Keratinocyte (primary cell): ENCODE results near the gene STIM1. TPM values are rescaled to one million over a fixed set of nuclear protein-coding genes. Genes with fewer than 3 reads are reported as not detected.
"Not testable (repeated sequence)": the region's sequence is repeated elsewhere in the genome, so short reads cannot be mapped to it uniquely, and the experiment has no call there.

Experiments
- DNase-seq: peaks from one replicate; pipeline ENCODE4 v3.0.0-alpha.2; 2011; ENCODE audit warnings: low read depth, missing footprints, low spot score
- FAIRE-seq: peaks from 2 replicates; lab custom pipeline; 2011; peaks lifted over from hg19 to GRCh38; lab: Jason Lieb, UNC
- H2AFZ ChIP-seq: 2 replicates; pipeline ENCODE4 v1.6.0; 2012; ENCODE audit warnings: low read length, control low read depth, inconsistent platforms; ENCODE audit not compliant: control insufficient read depth
- H3K27ac ChIP-seq: 2 replicates; pipeline ENCODE4 v1.5.1; 2011; ENCODE audit warnings: low read length; ENCODE audit not compliant: control insufficient read depth, insufficient read depth
- H3K27me3 ChIP-seq: 3 replicates; pipeline ENCODE4 v1.6.0; 2011; ENCODE audit warnings: low read length; ENCODE audit not compliant: control insufficient read depth, insufficient read depth; ENCODE audit errors: extremely low read depth
- H3K36me3 ChIP-seq, 2 experiments: 2 replicates in 1 of 2; 3 replicates in 1 of 2; pipeline ENCODE4 v1.5.1; 2011; ENCODE audit warnings: low read length in 2 of 2, mild to moderate bottlenecking in 1 of 2; ENCODE audit not compliant: control insufficient read depth in 2 of 2, insufficient read depth in 2 of 2; ENCODE audit errors: extremely low read depth in 1 of 2
- H3K4me1 ChIP-seq: 3 replicates; pipeline ENCODE4 v1.5.1; 2011; ENCODE audit warnings: low read length; ENCODE audit not compliant: control insufficient read depth, insufficient read depth; ENCODE audit errors: extremely low read depth
- H3K4me2 ChIP-seq: 3 replicates; pipeline ENCODE4 v1.6.0; 2011; ENCODE audit warnings: low read depth, low read length; ENCODE audit not compliant: control insufficient read depth, insufficient read depth; ENCODE audit errors: extremely low read depth
- H3K4me3 ChIP-seq, 3 experiments: fragments of 200-600 bp in 1 of 3; sonication (generic) in 1 of 3; 2 replicates in 2 of 3; 3 replicates in 1 of 3; pipeline ENCODE4 v1.5.1; 2011 to 2016; ENCODE audit warnings: low read length in 3 of 3, mild to moderate bottlenecking in 3 of 3, control low read depth in 2 of 3, inconsistent platforms in 1 of 3, low read depth in 1 of 3, mixed read lengths in 1 of 3, mixed run types in 1 of 3, moderate library complexity in 1 of 3; ENCODE audit not compliant: control insufficient read depth in 2 of 3, insufficient read depth in 2 of 3; ENCODE audit errors: extremely low read depth in 1 of 3
- H3K79me2 ChIP-seq: 2 replicates; pipeline ENCODE4 v1.6.0; 2012; ENCODE audit warnings: low read length; ENCODE audit not compliant: control insufficient read depth, insufficient read depth
- H3K9ac ChIP-seq: 3 replicates; pipeline ENCODE4 v1.6.0; 2011; ENCODE audit warnings: low read length; ENCODE audit not compliant: control insufficient read depth, insufficient read depth; ENCODE audit errors: extremely low read depth
- H3K9me1 ChIP-seq: 3 replicates; pipeline ENCODE4 v1.6.0; 2011; ENCODE audit warnings: low read length; ENCODE audit not compliant: control insufficient read depth, insufficient read depth; ENCODE audit errors: extremely low read depth
- H3K9me3 ChIP-seq: 2 replicates; pipeline ENCODE4 v1.5.1; 2012; ENCODE audit warnings: low read depth, low read length; ENCODE audit not compliant: control insufficient read depth
- H4K20me1 ChIP-seq: 3 replicates; pipeline ENCODE4 v1.6.0; 2011; ENCODE audit warnings: low read length; ENCODE audit not compliant: control insufficient read depth, insufficient read depth; ENCODE audit errors: extremely low read depth
- EZH2 ChIP-seq: IDR thresholded peaks from one replicate; pipeline ENCODE4 v1.6.1; 2012; ENCODE audit warnings: inconsistent platforms, mild to moderate bottlenecking, low read length, moderate library complexity
- dilution Hi-C: fragments of 300-500 bp; cut with MboI; formaldehyde crosslinking; loops from one replicate; pipeline ENCODE4 v1.7.0; 2020; ENCODE audit warnings: low sequenced_read_pairs; ENCODE audit not compliant: extremely low pct_ligation_motif_present
- polyA plus RNA-seq, 5 experiments: library from polyadenylated mRNA; depleted of rRNA in 3 of 5; stranded (reverse) in 3 of 5; stranded (forward) in 1 of 5; unstranded in 1 of 5; fragments of >200 nt; gene quantifications; 1 replicate in 1 of 5; 2 replicates in 3 of 5; 3 replicates in 1 of 5; pipeline versions ENCODE4 v1.2.1 to v1.2.3, GENCODE V29; 2011 to 2012; ENCODE audit warnings: missing spikeins in 2 of 5, low read depth in 1 of 5, low replicate concordance in 1 of 5
- TF ChIP-seq, protein P1 (sequence below), 3 experiments: IDR thresholded peaks in 1 of 3; conservative IDR thresholded peaks in 1 of 3; optimal IDR thresholded peaks in 1 of 3; 2 replicates in 2 of 3; 3 replicates in 1 of 3; pipeline versions ENCODE3 to v1.5.1; 2011; ENCODE audit warnings: low read length in 3 of 3, mild to moderate bottlenecking in 3 of 3, moderate library complexity in 2 of 3, control low read depth in 1 of 3, inconsistent platforms in 1 of 3; ENCODE audit not compliant: insufficient read depth in 2 of 3; ENCODE audit errors: extremely low read depth in 1 of 3

STIM1 gene
- polyA plus RNA-seq, 1 donor (not counting 4 experiments of a cell fraction or from before 2014, with no cell fraction given): 23.7 TPM

DNA sequence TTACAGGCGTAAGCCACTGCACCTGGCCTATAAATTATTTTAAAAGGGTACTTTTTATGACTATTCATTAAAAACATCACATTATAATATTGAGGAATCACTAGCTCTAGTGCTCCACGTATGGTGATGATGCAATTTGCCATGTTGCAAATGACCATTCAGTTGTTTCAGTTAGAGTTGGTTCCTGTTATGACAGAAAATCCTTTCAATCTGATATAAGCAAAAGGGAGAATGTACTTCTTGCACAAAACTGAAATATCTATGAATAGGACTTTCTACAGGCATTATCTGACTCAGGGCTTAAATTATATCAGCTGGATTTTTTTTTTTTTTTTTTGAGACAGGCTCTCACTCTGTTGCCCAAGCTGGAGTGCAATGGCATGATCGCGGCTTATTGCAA, 193.5 kb downstream of the STIM1 start:
- H3K9me3 ChIP-seq: no peaks in the 10 kb centered on the region
- no peak overlapping the region for H3K9ac ChIP-seq
- no peaks in the 10 kb centered on the region for H3K27me3 ChIP-seq
- no peak overlapping the region for H2AFZ ChIP-seq
- no peak overlapping the region for H3K4me2 ChIP-seq
- peaks cover 28% of the 10 kb centered on the region for H3K4me1 ChIP-seq
- dilution Hi-C loops: no loop called here
- TF ChIP-seq EZH2: no peak
- TF ChIP-seq, protein P1, sequence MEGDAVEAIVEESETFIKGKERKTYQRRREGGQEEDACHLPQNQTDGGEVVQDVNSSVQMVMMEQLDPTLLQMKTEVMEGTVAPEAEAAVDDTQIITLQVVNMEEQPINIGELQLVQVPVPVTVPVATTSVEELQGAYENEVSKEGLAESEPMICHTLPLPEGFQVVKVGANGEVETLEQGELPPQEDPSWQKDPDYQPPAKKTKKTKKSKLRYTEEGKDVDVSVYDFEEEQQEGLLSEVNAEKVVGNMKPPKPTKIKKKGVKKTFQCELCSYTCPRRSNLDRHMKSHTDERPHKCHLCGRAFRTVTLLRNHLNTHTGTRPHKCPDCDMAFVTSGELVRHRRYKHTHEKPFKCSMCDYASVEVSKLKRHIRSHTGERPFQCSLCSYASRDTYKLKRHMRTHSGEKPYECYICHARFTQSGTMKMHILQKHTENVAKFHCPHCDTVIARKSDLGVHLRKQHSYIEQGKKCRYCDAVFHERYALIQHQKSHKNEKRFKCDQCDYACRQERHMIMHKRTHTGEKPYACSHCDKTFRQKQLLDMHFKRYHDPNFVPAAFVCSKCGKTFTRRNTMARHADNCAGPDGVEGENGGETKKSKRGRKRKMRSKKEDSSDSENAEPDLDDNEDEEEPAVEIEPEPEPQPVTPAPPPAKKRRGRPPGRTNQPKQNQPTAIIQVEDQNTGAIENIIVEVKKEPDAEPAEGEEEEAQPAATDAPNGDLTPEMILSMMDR (optimal IDR thresholded peaks at IDR 0.05 in 1 of 3, IDR thresholded peaks at IDR 0.05 in 1 of 3, conservative IDR thresholded peaks at IDR 0.05 in 1 of 3; ENCODE audit: extremely low read depth in 1 of 3, insufficient read depth in 2 of 3, low read length in 3 of 3): no peak
- DNase-seq (no peak), FAIRE-seq (no peak)
- H3K79me2 ChIP-seq: peaks cover 2% of the 10 kb centered on the region
- H4K20me1 ChIP-seq: no peaks in the 10 kb centered on the region
- H3K9me1 ChIP-seq: no peaks in the 10 kb centered on the region
- peaks cover 0 to 2% of the 10 kb centered on the region in 2 experiments for H3K36me3 ChIP-seq
- H3K4me3 ChIP-seq: no peak overlapping the region
- H3K27ac ChIP-seq: no peak overlapping the region

DNA sequence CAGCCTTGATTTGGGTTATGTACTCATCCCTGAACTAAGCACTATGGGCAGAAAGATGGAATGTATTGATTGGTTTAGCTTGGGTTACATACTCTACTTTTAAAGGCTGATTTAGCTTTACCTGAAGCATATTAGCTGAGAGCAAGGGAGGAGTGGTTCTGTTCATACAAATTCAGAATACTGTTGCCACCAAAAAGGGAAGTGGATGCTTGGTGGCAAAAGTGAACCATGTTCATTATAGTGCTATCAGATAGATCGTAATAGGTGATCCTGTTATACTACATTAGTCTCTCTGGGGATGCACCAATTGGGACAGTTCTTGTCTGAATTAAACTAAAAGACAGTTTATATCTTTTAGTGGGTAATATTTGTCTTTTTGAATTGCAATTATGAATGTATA, 194.7 kb downstream of the STIM1 start:
- Histone ChIP-seq H3K4me1 (peaks cover 16% of the 10 kb centered on the region), H3K27ac (no peak overlapping the region), H3K27me3 (no peaks in the 10 kb centered on the region), H3K36me3 (peaks cover 0 to 2% of the 10 kb centered on the region in 2 experiments), H2AFZ (no peak overlapping the region), H3K4me2 (no peak overlapping the region), H3K9me1 (no peaks in the 10 kb centered on the region), H4K20me1 (no peaks in the 10 kb centered on the region), H3K9ac (no peak overlapping the region), H3K9me3 (no peaks in the 10 kb centered on the region), H3K4me3 (no peak overlapping the region), H3K79me2 (peaks cover 2% of the 10 kb centered on the region)
- TF ChIP-seq, protein P1 (optimal IDR thresholded peaks at IDR 0.05 in 1 of 3, IDR thresholded peaks at IDR 0.05 in 1 of 3, conservative IDR thresholded peaks at IDR 0.05 in 1 of 3; ENCODE audit: extremely low read depth in 1 of 3, insufficient read depth in 2 of 3, low read length in 3 of 3): no peak
- no peak for TF ChIP-seq EZH2
- DNase-seq (no peak), FAIRE-seq (no peak)
- dilution Hi-C loops: loop anchor here (25.0 kb wide), 2 partner anchors 88 to 188 kb away; partner anchors contain the start of gene STIM1

DNA sequence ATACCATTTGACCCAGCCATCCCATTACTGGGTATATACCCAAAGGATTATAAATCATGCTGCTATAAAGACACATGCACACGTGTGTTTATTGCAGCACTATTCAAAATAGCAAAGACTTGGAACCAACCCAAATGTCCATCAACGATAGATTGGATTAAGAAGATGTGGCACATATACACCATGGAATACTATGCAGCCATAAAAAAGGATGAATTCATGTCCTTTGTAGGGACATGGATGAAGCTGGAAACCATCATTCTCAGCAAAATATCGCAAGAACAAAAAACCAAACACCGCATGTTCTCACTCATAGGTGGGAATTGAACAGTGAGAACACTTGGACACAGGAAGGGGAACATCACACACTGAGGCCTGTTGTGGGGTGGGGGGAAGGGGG, 197.7 kb downstream of the STIM1 start:
- H3K9ac ChIP-seq, H3K4me3 ChIP-seq, H3K79me2 ChIP-seq, H2AFZ ChIP-seq, FAIRE-seq, H3K4me1 ChIP-seq, DNase-seq, H3K4me2 ChIP-seq, H3K27me3 ChIP-seq, H4K20me1 ChIP-seq, H3K27ac ChIP-seq, H3K9me1 ChIP-seq, H3K9me3 ChIP-seq: not testable (repeated sequence)
- dilution Hi-C loops: loop anchor here (25.0 kb wide), 2 partner anchors 91 to 191 kb away; partner anchors contain the start of gene STIM1
- H3K36me3 ChIP-seq: peaks cover 0 to 11% of the 10 kb centered on the region in 2 experiments
